Activated CD4-positive, CD25-positive, alpha-beta regulatory T cell treated with anti-CD3 and anti-CD28 coated beads, Interleukin-2, amount 50 U/mL, for 24 hours (primary cell): ENCODE measurements around the gene FCHO2.

Experiments used
- ATAC-seq, 2 donors: fragments of 150-1000 bp; cut with Tn5 transposase; one replicate each; pipeline ENCODE4 v1.10.0; 2021; ENCODE audit warnings: mild to moderate bottlenecking in 1 of 2, moderate library complexity in 1 of 2

The FCHO2 gene

GRCh38 chr5:73115399-73116051 lies 159.7 kb downstream of the FCHO2 start:
- ATAC-seq = no peak

- ATAC-seq = no peak
Observed at GRCh38 chr5:73116506-73116905, 160.7 kb downstream of the FCHO2 start.

DNA sequence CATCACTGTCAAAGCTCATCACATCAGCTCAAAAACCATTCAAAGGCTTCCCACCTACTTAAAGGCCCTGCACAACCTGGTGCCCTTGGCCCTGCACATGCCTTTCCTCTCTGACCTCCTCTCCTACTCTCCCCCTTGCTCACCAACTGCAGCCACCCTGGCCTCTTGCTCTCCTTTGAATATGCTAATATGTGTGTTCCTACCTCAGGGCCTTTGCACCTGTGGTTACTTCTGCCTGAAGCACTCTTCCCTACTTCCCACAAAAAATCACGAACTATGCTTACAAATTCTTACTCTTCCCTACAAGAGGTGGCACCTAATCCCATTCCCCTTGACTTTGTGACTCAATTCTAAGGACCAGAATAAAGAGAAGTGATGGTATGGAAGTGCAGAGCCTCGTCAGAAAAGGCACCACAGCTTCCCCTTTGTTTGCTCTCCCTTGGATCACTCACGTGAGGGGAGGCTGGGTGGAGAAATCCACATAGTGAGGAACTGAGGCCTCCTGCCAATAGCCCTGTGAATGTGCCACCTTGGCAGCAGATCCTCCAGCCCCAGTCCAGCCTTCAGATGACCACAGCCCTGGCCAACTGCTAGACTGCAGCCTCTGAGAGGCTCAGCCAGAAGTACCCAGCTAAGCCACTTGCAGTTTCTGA lies 161.4 kb downstream of the FCHO2 start:
- ATAC-seq = no peak

GRCh38 chr5:73118391-73118973 lies 162.6 kb downstream of the FCHO2 start:
- no peak for ATAC-seq

DNA sequence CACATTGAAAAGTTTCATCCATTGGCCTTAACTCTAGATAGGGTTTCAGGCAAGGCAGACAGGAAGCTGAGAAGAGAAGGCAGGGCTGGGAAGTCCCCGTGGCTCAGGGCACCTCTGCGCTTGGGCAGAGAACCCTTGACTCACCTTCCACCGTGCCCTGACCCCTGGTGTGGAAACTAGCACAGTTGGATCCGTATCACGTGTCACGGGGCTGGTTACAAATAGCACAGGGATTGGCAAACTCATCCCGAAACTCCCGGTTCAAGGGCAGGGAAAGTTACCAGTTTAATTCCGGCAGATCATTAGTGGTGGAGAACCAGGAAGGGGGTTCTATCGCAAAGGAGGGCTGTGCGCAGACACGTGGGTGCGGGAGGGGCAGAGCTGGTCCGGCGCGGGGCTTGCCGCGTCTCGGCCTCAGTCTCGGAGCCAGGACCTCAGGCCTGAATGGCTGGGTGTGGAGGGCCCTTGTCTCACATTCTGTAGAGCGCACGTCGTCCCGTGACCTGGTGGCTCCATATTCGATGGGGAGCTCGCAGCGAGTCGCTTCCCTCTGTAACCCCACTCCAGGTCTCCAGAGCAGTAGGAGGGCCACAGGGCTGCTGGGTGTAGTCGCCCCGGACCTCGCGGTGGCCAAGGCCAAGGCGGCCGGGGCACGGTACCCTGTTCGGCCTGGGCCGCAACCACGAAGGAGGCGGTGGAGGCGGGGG lies 163.8 kb downstream of the FCHO2 start:
- ATAC-seq = no peak

DNA sequence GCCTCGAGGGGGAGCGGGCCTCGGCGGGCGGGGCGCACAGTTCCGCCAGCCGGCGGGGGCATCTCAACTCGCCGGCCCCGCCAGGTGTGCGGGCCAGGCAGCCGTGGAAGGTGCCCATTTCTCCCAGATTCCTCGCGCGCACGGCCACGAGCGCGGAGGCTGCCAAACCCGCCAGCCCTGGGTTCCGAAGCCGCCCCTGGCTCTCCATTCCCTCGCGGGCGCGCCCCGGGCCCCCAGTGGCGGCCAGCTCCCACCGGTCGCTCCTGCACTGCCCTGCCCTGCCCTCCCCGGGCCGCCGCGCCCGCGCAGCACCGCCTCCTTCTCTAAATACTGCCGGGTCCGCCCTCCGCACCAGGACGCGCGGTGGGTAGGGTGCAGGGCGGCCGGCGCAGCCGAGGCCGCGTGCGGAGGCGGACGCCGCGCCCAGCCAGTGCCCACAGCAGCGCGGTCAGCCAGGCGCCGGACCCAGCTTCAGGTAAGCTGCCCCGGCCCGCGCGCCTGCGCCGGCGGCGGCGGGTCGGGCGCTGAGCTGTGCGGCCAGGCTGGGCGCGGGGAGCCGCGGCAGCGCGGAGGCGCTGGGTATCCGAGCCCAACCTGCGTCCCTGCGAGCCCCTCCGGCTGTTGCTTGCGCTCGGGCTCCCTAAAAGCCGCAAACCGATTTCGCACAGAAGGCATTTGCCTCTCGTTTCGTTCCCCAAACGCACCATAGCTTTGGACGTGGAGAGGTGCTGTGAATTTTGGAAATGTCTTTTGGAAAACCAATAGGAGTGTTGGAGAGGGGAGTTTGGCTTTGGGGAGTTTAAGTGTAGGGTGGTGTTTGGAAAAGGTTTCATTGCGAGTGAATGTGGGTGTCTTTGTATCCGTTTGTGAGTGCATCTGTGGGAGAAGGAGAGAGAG lies 164.6 kb downstream of the FCHO2 start, which contains the start of gene TMEM171:
Gene TMEM171, plus strand, starts transcription at position 354 of the 897 bp plus-strand sequence. CDS start 2,799 bp downstream, outside the sequence.
- ATAC-seq = peak in 1 of 2 donors; percentile 11

DNA sequence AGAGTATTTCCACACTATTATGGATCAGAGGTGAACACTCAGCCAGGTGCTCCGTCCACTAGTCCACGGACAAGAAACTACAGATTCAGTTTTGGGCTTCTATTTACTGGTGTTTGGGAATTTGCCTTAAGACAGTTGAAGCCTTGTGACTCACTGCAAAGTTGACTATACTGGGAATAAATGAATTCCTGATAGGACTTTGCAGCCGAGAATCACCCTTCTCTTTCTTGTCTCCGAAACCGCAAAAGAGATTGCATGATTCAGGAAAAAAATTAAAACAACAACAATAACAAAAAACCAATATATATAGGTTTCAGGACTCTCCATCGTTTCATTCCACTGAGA lies 165.2 kb downstream of the FCHO2 start:
- no peak for ATAC-seq

GRCh38 chr5:73122875-73123810 lies 167.3 kb downstream of the FCHO2 start:
- ATAC-seq = peak in 1 of 2 donors; percentile 44

DNA sequence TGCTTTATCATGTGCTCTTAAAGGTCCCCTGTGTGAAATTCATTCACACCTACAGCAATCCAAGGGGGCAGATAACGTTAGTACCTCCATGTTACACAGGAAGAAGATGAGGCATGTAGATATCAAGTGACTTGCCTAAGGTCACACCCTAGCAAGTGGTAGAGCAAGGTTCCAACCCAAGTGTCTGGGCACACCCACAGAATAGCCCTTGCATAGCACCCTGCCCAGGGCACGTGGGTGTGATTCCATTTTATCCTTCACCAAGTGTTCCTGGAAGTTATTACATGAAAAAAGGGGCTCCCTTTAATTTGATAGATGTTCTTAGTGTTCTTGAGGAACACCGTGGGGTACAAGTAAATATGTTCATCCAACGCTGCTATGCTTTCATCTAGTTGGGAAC lies 169.4 kb downstream of the FCHO2 start:
- no peak for ATAC-seq

DNA sequence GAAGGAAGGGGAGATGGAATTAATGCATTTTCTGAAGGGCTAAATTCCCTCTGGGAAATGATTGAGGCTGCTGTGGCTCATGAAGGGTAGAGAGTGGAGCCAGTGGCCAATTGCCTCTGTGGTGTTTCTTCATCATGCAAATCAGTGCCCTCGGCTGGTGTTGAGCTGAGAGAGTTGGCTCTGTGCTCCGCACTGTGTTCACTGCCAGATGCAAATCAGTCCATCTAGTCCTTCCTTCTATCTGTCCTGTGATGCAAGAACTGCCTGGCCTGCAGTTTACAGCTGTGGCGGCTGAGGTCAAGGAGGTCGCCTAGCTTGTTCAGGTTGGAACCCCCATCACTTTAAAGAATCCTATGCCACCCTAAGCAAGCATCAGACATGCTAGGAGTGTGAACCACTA lies 170.5 kb downstream of the FCHO2 start:
- no peak for ATAC-seq

- ATAC-seq = no peak
Observed at GRCh38 chr5:73126957-73127356, 171.1 kb downstream of the FCHO2 start.

GRCh38 chr5:73129143-73129542 lies 173.3 kb downstream of the FCHO2 start:
- ATAC-seq = no peak

DNA sequence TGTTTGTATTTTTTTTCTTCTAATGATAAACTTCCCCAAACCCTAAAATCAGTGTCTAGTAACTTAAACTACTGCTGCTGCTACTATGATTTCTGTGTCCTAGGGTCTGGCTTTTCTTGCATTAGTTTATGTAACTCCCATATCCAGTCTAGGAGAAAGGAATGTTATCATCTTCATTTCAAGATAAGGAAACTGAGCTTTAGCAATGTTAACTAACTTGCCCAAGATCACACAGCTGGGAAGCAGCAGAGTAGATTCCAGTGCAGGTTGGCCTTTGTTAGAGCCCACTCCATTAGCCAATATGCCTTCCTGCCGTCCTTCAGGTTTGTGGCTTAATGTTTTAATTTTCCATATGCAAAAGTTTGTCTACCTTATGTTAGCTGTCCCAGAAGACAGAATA lies 175.0 kb downstream of the FCHO2 start:
- ATAC-seq = no peak

DNA sequence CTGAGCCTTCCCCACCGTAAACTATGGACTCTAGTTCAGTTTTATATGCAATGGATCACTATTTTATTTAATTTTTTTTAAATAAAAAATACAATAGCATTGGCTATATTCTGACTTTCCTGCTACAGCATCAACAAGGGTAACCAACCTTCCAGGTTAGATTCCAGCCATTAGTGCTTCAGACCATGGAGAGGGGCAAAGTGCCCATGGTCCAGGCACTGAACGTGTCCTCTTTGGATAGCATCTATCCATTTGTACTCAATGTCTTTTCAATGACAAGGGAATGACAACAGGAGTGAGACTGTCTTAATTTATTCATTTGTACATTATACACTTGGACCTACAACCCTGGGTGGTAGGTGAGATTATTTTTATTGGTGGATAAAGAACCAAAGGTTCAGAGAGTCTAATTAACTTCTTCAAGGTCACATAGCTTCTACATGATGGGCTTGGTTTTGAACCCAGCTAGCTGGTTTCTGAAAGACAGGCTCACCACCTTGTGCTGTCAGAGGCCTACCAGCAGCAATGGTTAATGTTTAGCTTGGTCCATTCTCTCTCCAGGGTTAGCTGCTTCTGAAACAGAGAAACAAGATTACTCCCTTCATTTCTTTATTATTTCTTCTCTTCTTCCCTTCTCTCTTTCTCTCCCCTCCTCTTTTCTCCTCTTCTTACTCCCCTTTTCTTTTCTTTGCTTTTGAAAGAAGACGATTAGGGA lies 176.0 kb downstream of the FCHO2 start:
- ATAC-seq = no peak

- ATAC-seq = no peak
Observed at GRCh38 chr5:73132759-73133158, 176.9 kb downstream of the FCHO2 start.

GRCh38 chr5:73135021-73135420 lies 179.2 kb downstream of the FCHO2 start:
- ATAC-seq = no peak

GRCh38 chr5:73135429-73136054 lies 179.7 kb downstream of the FCHO2 start:
- no peak for ATAC-seq

DNA sequence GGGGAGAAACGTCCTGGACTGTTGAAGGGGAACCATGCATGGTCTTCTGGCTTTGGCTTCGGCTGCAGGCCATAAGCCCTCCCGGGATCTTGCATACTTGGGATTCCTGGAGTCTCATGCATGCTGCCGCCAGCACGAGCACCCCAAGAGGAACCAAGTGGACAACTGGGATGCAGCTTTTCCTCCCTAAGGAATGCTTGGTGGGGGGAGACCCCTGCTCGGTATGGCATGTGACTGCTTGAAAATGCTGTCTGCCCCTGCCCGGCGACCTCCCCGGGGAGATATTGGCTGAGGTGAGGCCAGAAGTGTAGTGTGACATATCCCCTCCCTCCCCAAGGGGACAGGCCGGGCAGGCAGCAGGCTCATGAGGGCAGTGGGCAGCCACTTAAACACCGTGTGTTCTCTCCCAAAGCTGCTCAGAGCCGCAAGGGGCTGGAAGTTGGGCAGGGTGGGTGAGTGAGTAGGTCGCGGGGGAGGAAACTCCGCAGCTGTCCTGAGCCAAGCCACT lies 180.3 kb downstream of the FCHO2 start:
- no peak for ATAC-seq

DNA sequence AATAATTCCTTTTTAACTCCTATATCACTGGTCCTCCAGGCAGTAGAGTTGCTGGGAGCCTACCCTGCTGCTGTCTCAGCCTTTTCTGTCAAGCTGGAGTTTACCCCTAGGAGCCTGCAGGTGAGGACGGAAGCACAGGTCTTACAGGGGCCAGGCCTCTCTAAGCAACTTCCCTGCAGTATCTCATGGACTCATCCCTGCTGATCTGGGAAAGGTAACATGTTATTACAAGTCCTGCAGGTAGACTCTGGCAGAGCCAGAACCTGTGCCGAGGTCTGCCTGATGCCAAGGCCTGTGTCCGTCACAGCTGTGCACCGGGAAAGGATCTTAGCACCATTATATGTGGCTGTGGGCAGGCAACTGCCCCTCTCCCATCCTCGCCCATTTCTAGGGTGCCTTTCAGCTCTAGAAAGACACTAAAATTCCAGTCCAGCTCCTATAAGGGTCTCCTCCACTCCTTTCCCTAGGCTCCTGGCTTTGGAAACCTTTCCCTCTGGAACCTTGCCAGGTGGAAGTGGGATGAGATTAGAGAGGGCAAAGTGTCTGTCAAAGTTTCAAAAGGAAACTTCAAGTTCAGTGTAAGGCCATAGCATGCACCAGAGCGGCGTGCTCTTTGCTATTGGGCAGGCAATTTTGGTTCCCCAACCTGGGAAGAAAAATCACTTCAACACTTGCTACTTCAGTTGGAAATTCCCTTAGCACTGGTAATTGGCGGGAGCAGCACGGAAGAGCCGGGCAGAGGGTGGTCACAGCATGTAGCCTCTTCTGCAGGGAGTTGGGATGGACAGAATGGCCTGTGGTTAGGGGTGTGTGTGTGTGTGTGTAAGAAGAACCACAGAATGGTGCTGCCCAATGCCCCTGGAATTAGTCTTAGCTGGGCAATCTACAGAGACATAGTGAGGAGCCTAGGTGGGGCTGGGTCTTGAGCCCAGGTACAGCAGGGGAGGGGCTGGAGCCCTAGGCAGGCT lies 182.0 kb downstream of the FCHO2 start:
- ATAC-seq = no peak
